Skin of body (tissue), 2 donors: ENCODE results near the gene PPARA. TPM values are rescaled to one million over a fixed set of nuclear protein-coding genes. Genes with fewer than 3 reads are reported as not detected.
"Not testable (repeated sequence)": the region's sequence is repeated elsewhere in the genome, so short reads cannot be mapped to it uniquely, and the experiment has no call there.

Experiments
- DNase-seq: peaks from one replicate; lab custom pipeline; 2025; lab: John Stamatoyannopoulos, UW
- total RNA-seq: library from RNA; depleted of rRNA; stranded (reverse); fragments of >200 nt; gene quantifications from one replicate; pipeline ENCODE4 v1.2.3, GENCODE V29; 2014

PPARA gene
- total RNA-seq, 1 donor from 2014 or later = 24.2 TPM

DNA sequence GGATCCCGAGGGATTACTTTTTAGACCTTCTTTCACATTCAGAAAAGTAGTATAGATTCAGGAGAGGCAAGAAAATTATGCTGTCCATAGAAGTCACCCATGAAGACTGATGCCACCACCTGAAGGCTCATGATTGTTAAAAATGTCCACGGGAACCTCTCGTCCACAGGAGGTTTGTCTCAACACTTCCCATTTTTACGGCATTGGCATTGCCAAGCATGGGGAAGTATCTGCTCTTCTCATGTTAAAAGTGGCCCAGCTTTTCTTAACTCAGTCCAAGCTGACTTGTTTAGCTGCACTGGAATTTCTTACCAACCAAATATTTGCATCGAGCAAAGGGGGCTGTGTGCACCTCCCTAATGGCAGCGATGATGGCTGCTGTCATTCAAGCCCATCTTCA, 90.2 kb downstream of the PPARA start:
- DNase-seq = no peak

DNA sequence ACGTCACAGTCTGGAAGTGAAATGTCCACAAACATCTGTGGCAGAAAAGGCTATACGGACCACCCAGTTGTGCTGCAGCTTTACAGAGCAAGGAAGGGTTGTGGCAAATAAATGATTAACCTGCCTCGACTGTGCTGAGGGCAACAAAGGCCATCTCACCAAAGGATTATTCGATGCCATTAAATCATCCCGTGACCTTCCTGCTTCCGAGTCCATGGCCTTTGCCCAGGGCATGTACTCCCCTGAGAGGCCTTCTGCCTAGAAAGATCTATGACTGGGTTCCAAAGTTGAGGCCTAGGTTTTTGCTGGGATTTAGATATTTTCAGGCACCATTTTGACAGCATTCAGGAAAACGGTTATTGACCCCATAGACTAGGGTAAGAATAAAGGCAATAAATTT, 90.6 kb downstream of the PPARA start:
- DNase-seq = no peak

DNA sequence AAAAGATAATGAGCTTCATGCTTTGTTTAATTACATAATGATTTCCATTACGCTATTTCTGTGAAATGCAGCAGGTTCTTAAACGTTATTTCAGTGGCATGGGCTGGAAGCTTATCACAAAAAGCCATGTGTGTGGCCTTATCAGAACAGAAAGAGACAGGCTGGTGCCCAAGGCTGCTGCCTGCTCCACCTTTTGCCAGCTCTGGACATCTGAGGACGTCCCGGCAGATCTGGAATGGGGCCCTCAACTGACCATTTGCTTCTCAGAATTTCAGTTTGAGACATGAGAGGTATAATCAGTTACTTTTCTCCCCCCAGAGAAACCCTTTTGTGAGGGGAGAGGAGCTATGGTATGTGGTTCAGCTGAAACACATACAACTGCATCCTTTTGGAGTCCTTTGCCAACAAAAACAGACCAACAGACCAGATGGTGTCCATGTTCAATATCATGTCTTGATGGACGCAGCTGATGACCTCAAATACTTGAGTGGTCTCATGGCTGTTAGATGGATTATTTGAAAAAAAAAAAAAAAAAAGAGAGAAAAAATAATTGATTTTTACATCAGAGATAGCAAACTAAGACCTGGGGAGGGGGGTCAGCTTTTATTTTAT, 91.2 kb downstream of the PPARA start:
- no peak for DNase-seq

DNA sequence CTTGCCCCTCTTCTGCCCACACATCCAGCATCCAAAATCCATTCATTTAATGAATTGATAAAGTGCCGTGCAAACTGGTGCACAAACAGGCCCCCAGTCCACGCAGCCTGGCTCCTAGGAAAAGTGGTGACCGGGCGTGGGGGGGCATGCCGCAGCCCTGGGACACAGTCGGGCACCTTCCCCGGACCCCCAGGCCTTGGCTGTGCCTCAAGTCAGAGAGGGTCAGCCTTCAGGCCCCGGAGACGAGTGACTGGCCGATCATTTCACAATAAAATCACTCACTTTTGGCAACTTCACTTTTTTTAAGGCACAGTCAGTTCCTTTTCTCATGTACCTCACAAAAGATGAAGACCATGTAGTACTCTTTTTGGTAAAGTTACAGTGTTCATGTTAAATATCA, 91.8 kb downstream of the PPARA start:
- DNase-seq = no peak

DNA sequence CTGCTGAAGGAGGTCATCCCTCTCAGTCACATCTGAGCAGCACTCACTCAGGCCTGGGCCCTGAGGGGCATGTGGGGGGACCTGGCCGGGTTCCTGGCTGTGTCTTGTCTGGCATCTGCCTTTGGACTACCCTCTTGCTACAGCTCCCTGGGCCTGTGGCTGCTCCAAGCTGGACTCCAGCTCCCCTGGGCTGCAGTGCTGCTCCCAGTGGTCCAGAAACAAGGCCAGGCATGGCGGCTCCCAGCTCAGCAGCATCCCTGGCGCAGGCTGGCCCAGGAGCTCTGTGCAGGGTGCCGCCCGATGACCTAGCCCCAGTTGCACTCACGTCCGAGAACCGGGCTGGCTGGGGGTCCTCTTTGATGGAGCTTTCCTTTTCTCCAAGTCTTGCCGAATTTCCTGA, 94.4 kb downstream of the PPARA start:
- DNase-seq = no peak

DNA sequence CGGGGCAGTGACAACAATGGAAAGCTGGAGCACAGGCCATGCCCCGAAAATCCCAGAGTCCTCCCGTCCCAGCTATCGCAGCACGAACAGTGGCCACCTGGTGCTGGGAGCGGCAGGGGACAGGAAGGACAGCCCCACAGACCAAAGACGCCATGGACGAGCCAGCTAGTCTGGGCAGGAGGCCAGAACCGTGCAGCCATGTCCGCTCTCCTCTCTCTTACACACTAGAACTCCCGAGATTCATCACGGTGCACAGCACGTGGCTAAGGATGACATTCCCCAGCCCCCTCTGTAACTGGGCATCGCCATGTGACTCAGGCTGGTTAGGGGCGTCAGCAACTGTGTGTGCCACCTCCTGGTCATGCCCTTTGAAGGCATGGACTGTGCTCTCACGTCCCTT, 95.2 kb downstream of the PPARA start:
- no peak for DNase-seq

DNA sequence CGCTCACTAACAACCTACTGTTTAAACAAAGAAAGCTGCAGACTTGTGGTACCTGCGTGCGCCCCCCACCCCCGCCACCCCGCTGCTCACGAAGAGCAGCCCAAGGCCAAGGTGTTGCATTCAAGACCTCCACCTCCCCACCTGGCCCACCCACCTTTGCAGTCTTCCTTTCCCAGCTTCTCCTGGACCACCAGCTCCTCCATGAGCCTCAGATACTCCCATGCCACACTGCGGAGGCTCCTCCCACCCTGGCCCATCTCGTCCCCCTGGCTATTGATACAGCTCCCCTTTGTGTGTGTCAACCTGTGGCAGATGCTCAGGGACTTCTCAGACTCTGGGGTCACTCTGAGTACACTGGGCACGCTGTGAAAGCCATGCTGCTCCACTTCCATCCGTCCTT, 95.9 kb downstream of the PPARA start:
- no peak for DNase-seq

DNA sequence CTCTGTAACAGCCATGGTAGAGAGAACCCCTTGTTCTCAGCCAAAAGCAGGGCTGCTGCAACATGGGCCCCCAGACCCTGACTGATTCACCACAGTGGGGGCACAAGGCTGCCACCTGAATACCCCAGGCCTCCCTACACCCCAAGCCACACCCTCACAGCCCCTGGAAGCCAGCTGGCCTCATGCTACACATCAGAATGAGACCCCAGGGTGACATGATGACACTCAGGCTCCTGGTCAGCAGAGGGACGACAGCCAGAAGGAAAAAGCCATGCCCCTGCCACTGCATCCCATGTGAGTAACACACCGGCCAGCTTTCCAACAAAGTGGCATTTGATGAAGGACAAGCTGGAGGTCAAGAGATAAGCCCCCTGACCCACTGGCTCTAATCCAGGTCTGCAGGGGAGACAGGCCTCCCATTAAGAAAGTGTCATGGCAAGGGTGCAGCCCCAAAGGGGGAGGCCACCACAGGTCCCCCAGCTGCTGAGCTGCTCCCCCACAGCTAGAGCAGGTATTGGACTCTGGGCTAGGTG, 97.2 kb downstream of the PPARA start:
- no peak for DNase-seq

DNA sequence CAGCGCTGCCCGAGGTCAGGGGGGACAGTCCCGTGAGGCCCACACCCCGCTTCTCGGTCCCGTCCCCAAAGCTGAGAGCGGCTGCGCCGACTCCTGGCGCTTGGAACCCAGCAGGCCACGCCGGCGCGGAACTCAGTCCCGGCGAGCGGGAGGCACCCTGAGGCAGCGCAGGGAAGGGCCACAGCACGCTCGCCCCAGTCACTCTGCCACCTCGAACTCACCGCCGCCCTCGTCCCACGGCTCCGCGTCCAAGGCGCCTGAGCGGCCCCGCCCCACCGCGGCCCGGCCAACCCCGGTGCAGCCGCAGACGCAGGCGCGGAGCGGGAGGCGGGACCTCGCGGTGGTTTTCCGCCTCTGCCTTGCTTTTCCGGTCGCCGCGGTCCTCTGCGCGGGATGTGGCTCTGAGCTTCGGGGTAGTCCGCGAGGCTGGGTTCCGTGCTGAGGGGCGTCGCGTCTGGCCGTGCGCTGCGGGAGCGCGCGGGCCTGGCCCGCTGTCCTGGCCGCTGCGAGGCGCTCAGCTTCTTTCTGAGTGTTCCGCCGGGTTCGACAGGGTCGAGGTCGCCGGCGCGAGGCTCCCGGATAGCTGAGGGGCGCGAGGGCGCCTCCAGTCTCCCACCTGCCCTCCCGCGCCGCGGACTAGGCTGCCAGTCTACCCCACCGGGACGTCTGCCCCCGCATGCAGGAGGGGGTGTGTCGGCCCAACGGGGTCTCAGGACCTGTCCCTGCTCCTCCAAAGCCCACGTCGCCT, 99.9 kb downstream of the PPARA start, which contains the start of gene CDPF1:
Gene CDPF1, minus strand, starts transcription at position 259 of the 748 bp plus-strand sequence. CDS start 2,009 bp downstream, outside the sequence.
- peak; percentile 72 for DNase-seq

DNA sequence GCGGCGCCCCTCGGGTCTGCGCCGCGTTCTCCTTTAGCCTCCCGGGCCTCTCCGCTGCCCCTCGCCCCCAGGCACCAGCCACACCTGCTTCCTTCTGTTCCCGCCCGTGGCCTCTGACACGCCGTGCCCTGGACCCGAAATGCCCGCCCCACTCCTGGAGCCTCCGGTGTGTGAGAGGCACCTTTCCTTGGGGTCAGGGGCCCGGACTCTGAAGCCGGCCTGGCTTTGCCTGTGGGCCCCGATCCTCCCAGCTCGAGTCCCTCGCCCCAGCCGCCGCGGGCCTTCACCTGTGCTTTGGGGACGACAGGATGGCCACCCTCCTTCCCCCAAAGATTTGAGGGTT, 100.4 kb downstream of the PPARA start:
- DNase-seq = no peak

DNA sequence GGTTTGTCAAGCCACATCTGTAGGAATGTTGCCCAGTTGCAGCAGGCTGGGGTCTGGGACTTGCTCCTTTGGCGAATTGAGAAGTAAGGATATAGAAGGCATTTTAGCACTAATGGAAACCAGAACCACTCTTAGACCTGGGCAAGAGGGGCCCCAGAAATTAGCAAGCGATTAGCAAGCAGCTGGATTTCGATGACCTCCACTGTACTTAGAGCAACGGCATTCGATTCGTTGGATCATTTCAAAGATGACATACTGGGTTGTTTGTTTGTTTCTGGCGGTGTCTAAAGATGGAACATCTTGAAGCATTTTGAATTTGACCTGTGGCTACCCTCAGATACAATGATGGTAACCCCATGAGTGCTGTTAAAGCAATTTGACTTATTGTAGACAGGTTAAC, 100.9 kb downstream of the PPARA start:
- DNase-seq = peak; percentile 14

DNA sequence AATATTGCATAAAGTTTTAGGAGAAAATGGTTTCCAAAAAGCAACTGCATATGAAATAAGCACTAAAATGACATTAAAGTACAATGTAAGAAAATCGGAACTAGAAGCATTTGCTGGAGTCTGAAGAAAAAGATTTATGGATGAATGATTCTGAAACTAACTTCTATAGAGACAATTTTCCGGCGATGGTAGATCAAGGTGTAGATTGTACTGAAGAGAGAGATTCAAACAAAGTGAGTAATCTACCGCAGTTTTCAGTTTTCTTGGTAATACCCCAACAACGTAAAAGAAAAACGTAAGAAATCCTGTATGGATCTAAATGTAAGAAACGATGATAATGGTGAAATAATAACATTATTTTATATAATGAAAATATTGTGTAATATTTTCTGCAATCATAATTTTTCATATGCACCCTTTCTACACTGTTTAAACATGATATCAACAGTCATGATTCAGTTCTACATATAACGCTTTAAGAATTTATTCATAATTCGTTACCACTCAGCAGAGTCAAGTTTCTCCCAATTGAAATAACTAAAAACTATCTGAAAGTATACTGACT, 101.6 kb downstream of the PPARA start:
- DNase-seq = no peak

DNA sequence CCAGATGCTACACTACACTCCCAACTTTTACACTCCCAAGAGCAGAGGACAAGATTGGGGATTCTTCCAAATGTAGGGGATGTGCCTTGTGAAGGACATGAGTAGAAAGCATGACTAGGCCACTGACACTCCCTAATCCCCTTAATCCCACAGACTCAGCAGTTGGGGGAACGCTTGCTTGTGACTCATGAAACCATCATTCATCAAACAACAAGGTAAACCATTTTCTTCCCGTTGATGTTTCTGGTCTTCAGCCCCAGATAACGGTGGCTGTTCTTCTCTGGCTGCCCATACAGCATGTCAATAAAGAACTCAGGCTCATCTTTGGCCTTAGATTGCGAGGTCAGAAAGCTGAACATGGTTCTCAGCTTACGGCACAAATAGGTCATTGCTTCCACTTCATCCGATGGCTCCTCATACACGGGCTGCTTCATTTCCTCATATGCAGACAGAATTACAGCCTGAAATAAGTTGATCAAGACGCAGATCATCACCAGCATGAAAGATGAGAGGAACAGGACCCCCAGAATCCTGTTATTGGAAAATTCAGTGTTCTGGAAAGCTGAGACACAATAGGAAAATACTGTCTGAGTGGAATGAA, 106.1 kb downstream of the PPARA start:
- no peak for DNase-seq

DNA sequence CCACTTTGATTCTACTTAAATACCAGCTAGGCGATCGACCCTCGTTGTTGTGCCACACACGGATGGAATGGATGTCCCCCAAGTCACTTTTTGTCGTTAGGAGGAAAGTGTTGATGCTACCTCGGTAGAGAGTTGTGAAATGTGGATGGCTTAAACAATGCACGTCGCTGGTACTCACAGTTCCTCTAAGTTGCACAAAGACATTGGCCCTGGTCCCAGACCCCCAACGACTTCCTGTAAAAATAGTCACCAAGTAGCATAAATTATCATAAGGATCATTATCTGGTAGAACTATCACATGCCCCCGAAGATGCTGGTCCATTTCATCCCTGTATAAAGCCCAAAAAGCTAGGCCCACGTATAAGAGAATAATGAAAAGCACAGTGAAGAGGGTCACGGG, 109.0 kb downstream of the PPARA start:
- no peak for DNase-seq

DNA sequence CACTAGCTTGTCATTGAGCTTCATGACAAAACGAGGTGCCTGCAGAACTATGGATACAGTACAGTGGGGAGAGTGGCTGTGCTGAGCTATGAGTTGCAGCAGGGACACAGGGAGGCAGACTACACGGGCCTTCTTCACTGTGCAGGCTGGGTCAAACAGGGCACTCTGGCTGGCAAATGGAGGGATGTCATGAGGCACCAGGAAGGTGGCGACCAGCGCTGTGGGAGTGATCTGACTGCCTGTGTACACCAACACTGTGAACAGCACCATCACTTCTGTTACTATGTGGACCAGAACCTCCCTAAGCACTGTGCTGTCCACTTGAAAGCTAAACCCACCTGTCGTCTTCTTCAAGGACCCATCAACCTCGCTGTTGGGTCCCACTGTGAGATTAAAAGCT, 109.7 kb downstream of the PPARA start:
- DNase-seq = no peak

DNA sequence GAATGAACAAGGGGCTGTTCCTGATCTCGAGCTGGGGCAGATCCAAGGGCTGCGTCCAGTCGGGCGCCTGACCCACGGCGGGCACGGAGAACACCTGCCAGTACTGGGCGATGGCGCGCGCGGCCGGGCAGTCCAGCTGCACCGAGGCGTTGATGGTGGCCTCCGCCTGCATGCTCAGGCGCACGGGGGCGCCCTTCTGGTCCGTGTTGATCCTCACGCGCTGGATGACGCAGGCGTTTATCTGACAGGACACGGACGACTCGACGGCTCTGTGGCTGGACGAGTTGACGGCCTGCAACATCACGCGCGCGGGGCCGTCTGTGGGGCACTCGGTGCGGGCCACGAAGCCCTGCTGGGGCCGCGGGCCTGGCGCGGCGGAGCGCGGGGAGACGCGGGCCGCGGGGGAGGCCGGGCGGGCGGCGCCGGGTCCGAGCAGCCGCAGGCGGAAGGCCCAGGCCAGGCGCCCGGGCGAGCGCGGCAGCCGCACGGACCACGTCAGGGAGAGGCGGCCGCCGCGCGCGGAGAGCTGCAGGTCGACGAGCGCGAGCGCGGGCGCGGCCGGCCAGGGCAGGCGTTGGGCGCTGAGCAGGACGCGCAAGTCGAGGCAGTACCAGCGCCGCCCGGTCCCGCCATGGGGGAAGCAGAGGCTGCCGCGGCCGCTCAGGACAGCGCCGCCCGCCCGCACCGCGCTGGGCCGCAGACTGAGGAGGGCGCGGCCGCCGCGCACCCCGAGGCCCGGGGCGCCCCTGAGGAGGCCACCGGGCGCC, 112.3 kb downstream of the PPARA start:
- DNase-seq = no peak

DNA sequence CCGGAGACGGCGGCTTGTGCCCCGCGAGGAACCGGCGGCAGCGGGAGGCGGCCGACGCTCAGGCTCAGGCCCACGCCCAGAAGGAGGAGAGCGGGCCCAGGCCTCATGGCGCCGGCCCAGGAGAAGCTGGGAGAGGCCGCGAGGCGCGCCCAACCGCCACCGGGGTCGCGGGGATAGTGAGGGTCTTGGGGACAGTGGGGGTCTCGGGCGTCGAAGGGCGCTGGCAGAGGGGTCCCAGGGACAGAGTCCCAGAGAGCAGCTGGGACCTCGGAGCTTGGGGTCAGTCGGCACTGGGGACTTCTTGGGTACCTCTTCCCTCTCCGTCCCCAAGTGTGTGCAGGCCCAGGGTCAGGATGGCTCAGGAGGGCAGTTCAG, 112.9 kb downstream of the PPARA start, which contains the start of gene PKDREJ:
Gene PKDREJ, minus strand, starts transcription at position 128 of the 375 bp plus-strand sequence. Its CDS starts 21 bp downstream, at position 107.
- no peak for DNase-seq

DNA sequence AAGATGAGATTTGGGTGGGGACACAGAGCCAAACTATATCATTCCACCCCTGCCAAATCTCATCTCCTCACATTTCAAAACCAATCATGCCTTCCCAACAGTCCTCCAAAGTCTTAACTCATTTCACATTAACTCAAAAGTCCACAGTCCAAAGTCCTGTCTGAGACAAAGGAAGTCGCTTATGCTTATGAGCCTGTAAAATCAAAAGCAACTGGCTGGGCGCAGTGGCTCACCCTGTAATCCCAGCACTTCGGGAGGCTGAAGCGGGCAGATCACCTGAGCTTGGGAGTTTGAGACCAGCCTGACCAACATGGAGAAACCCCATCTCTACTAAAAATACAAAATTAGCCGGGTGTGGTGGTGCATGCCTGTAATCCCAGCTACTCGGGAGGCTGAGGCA, 114.2 kb downstream of the PPARA start:
- DNase-seq = not testable (repeated sequence)

DNA sequence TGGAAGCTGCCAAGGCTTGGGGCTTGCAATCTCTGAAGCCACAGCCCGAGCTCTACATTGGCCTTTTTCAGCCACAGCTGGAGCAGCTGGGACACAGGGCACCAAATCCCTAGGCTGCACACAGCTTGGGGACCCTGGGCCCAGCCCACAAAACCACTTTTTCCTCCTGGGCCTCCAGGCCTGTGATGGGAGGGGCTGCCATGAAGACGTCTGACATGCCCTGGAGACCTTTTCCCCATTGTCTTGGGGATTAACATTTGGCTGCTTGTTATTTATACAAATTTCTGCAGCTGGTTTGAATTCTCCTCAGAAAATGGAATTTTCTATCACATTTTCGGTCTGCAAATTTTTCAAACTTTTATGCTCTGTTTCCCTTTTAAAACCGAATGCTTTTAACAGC, 115.3 kb downstream of the PPARA start:
- not testable (repeated sequence) for DNase-seq

DNA sequence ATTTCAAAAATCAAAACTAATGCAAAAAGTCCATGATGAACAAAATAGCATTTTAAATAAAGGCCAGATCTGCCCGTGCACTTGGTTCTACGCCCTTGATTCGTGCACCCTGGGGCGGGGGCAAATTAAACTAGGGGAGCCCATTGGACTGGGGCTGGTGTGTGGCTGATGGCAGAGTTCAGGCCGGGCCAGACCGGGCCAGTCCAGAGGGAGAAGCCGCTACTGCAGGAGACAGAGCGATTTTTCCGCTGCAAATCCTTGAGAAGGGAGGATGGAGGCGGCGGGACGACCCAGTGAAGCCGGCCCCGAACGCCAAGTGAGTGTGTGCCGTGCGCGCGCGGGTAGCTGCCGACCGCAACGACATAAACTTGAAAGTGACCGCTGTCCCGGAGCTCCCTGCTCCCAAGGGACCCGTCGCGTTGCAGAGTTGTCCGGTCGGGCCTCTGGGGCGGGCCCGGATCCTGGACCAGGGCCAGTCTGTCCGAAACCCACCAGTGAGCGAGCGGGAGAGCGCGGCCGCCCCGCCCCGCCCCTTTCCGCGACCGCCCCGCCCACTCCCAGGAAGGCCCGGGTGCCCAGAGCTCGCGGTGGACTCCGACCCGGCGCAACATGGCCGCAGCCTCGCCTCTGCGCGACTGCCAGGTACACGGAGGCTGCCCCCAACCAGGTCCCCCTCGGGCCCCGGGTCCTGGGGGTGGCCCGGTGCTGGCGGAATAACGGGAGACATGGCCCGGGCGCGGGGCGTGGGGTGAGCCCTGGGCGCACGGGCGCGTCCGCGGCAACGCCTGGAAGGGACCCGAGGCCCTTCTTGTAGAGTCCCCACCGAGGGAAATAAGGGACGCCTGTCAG, 117.3 kb downstream of the PPARA start, which contains the start of gene TTC38:
Gene TTC38, plus strand, starts transcription at position 578 of the 849 bp plus-strand sequence. Its CDS starts 32 bp downstream, at position 610.
- DNase-seq = peak; percentile 32
